GM11168 (cell line): ENCODE measurements around the gene SOST.

Source experiments
- in situ Hi-C: fragments of 300-500 bp; cut with MboI; formaldehyde crosslinking; loops from one replicate; pipeline ENCODE4 v1.12.0; 2022; ENCODE audit warnings: low sequenced_read_pairs; ENCODE audit not compliant: unreplicated experiment

Gene SOST

DNA sequence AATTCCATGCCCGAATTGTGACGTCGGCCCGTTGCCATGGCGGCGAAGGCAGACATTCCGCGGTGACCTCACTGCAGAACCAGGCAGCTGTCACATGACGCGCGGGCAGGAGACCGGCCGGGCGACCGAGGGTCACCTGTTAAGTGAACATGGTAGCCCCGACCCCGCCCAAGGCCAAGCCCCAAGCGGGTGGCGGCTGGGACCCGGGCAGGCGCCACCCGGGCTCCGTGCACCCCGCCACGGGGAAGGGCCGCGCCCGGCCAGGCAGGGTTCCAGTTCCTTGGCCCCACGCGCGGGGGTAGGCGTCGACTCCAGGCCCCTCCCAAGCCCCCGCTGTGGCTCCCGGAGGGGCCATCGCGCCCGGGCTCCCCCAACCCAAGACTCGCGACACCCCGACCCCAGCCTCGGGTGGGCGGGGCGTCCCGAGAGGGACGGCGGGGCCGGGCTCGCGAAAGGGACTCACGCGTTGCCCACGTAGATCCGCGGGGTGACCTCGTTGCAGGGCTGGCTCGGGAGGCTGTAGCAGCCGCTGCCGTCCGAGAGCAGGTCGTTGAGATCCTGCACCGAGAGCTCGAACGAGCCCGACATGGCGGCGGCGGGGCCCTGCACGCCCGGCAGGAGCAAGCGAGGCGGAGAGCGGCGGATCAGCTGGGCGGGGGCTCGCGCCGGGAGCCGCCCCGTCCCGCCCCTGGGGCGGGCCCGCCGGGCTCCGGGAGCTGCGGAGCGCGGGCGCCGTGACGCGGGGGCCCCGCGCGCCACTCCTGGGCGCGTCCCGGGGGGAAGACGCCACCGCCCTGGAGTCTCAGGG, 19.9 kb upstream of the SOST start, which contains the start of gene DUSP3:
DUSP3 (minus strand) TSS at position 641 of the 808 bp plus-strand sequence; CDS start at position 588, 53 bp downstream.
- in situ Hi-C loops: no loop called here

DNA sequence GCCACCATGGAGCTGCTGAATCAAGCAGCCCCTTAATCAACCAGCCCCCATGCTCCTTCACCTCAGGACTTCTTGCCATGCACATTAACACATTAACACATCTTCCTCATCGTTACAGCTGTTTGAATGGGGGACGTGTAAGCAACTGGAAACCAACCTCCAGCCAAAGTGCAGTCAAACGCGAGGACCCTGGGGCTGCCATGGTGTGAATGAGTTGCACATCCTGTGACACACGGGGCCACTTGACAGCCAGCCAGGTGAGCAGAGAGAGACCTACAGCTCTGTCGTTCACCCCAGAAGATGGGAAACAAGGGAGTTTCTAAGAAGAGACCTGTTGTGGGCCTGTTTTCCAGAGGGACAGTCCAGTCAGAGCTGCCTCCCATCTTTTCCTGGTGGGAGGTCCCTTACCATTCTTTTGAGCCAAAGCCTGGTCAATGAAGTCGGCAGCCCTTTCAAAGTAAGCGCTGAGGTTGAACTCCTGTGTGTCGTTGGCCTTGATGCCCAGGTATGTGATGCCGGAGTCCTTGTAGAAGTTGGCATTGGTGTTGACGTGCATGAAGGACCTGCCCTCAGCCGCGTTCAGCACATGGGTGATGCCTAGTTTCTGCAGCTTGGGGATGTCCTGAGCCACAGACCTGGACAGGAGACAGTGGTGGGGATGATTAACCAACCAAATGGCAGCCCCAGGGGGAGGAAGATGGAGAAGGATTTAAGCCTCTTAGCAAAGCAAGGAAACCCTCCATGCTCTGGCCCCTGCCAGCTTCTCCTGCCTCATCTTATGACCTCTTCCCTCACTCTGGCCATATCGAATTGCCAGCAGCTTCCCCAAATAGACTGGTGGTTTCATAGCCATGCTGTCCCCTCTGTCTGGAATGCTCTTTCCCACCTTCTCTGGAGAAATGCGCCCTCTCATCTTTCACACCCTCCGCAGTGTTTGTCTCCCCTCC, 16.0 kb upstream of the SOST start:
- in situ Hi-C loops: no loop called here

DNA sequence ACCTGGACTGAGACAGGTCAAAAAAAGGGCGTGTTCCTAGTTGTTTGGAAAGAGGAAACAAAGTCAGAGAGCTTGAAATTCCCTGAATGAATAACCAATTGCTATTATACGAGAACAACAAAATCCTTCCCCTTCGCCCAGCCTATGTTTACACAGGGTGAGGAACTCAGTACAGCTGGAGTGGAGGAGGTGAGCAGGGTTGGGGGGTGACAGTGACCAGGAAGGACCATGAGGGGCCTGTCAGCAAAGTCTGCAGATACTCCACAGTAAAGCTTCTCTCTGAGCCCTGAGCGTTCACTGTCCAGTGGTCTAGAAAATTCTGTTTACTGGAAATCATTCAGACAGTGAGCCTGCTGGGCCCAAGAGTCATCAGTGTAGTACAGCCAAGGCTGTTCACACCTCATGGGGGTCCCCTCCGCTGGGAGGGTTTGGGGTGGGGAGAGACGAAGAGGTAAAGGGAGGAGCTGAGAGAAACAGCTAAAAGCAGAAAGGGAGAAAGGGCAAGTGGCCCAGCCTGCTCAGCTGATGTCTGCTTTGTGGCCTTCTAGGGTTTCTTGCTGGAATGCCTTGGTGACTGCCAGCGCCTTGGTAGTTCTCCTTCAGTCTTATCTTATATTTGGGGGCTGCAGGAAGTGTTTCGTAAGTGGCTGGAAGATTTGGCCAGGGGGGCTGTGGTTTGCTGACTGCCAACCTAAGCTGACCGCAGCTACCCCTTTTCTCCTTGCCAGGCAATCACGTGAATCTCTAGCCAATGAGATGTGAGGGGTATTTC, 14.5 kb upstream of the SOST start:
- in situ Hi-C loops: no loop called here

DNA sequence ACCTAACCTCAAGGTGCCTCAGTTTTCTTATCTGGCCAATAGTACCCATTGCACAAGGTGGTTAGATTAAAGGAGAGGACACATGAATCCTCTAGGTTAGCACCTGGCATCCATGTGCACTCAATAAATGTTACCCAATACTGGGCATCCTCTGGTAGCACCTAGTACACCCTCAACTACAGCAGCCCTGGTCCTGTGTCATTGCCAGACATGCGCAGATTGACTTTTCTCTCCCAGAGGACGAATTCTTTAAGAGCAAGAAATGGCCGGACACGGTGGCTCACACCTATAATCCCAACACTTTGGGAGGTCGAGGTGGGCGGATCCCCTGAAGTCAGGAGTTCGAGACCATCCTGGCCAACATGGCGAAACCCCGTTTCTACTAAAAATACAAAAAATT, 12.9 kb upstream of the SOST start:
- in situ Hi-C loops: no loop called here

DNA sequence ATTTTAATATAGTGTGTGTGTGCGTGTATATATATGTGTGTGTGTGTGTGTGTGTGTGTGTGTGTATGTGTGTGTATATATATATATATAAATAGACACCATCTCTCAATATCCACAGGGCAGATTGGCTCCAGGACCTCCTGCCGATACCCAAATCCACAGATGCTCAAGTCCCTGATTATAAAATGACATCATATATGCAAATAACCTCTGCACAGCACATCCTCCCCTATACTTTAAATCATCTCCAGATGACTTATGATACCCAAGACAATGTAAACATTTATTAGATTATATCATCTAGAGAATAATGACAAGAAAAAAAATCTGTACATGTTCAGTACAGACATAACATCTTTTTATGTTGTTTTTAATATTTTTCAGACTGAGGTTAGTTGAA, 12.4 kb upstream of the SOST start:
- in situ Hi-C loops: no loop called here

DNA sequence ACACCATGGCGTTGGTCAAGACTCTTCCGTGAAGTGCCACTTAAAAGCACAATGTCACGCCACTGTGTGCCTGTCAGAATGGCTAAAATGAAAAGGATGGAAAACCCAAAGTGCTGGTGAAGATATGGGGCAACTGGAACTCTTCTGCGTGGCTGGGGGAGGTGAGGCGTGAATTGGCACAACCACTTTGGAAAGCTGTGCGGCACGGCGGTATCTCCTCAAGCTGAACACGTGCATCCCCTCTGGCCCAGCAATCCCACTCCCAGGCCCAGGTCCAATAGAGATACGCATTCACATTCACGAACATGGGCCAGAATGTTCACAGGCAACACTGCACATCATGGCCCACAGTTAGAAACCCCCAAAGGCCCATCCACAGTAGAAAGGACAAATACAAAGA, 11.3 kb upstream of the SOST start:
- in situ Hi-C loops: no loop called here

DNA sequence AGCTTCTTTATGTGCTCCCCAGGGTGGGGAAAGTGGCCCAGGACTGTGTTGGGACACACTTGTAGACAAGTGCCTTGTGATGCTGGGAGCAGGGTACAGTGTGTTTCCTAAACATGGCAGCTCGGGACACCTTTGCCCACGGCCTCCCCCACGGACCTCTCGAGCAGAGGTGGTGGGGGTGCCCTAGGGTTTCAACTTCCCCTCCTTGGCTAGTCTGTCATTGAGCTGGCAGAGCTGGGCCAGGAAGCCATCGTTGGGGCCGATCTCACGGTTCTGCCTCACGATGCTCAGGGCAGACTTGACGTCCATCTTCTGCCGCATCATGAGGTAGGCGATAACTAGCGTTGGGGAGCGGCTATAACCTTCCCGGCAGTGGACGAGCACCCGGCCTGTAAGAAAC, 10.8 kb upstream of the SOST start:
- in situ Hi-C loops: no loop called here

DNA sequence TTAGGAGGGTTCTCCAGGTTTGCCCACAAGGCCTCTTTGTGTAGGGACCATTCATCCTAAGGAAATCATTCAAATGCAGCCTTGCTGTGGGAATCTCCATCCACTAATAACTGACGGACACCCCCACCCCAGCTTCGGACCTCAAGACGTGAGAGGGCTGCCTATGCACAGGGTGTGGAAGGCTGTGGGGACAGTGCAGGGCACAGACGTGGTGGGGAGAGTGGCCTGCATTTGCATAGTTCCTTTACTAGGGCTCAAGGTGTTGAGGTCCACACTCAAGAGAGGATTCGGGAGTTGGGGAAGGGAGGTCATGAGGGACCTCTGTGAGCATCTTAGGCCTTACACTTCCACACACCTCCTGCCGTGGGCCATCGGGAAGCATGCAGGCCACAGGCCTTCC, 10.4 kb upstream of the SOST start:
- in situ Hi-C loops: no loop called here

DNA sequence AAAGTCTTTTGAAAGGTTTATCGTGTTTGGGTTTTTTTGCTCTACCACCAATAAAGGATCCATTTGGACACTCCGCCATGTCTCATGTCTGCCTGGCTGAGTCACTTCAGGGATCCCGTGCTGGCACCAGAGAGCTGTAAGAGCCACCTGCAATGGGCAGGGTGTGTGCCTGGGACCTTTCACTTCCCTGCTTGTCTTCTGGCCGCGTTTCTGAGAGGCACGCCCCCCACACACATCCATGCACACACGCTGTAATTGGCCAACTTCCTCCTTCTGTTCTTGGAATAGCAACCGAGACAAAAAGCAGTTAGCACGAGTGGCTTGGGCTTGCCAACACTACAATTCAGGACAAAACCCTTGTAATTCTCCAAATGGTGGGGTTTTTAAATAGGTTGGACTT, 9.8 kb upstream of the SOST start:
- in situ Hi-C loops: no loop called here

DNA sequence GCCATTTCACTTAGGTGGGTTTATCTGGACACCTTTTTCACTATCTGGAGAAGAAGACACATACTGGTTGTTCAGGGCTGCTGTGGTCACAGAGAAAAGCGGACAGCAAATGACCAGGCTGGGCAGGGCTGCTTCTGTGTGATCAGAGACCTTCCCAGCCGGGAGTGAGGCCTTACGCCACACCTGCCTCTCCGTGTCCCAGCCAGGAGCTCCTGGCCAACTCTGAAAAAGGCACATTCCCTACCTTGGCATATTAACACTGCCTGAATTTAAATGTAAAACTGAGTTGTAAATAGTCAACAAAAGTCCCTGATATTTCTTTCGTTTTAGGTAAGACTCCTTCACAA, 9.1 kb upstream of the SOST start:
- in situ Hi-C loops: no loop called here

DNA sequence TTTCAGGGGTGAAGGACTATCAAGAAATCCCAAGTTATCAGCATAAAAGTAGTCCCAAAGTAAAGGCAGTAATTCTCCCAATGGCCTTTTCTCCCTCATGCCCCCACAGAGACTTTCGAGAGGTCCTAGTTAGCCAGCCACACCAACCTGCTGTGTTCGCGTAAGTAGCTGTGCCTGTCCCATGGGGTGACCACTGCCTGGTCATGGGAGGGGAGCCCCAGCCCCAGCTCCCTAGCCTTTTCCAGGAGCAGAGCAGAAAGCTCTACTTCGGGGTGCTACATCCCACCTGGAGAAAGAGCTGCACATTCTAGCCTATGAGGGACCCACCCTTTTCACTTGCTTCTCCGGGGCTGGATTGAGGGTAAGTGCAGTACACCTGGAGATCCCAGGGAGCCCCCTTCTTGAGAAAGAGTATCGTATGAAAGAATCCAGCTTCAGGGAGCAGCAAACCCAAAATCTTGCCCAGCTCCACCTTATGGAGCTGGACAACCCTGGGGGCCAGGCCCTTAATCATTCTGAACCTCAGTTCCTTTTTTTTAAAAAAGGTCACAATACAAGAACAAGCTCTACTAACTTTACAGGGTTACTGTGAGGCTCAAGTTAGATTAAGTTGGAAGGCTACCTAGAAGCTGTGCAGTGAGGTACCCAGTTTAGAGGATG, 8.6 kb upstream of the SOST start:
- in situ Hi-C loops: no loop called here

DNA sequence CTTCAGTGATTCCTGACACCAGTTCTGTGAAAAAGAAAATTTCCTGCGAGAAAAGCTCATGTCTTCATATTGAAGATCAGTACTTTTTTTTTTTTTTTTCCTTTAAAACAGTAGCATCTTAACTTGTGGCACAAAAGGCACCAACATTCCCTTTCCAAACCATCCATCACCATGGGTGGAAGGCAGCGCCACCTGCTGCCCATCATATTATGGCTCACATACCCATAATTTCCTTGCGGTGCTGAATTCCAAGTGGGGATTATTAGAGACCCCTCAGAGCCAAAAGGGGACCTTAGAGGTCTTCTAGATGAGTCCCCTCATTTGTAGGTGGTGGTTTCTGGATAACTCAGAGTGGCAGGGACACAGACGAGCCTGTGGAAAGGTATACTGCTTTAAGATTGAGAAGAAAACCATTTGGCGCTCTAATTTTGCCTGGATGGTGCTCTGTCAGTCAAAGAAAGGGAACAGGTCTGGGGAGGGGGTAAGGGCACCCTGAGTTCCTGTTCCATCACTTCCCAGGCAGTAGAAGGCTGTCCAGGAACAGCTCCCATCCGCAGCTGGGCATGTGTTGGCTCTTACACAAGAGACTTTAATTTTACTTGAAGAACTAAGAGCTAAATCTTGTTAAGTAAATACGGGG, 7.9 kb upstream of the SOST start:
- in situ Hi-C loops: no loop called here

DNA sequence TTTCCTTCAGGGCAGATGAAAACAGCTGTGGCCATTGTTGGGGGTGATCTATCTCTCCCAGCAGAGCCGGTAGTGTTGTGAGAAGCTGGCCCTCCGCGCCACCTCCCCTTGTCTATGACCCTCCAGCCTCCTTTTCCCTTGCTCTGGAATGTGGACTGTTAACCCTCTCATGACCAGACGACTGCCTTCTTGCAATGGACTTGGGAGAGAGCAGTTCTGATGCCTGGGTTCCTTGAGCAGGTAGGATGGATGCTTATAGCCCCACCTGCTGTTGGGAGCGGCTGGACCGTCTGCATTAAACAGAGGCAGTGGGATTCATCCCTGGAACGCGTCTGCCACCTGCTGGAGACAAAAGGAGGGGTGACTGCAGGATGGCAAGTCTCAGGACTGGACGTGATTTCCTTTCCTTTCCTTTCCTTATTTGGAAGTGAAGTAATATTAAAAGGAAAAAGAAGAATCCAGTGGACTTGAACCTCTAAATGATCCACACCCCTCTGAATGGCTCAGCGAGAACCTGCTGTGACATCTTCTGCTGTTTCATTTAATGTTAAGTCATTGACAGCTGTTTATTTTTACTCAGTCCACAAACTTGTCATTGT, 1.8 kb upstream of the SOST start:
- in situ Hi-C loops: loop anchor here (5.0 kb wide), 1 partner anchor 183 kb away; no protein-coding TSS in a partner anchor

DNA sequence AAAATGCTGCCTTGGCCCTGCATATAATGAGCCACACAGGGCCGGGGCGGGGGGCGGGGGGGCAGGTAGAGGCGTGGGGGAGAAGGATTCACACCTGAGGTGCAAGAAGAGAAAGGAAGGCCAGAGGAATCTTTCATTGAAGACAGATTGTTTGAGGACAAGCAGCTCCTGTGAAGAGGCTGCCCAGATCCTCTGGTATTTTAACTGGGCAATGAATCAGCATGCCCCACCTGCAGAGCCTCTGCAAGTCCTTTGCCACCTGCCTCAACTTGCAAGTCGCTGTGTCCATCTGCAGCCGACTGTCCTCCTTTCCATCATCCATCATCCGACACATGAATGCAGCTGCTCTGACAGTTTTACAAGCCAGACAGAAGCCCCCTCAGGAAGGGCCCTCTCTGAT, 1.2 kb upstream of the SOST start:
- in situ Hi-C loops: loop anchor here (5.0 kb wide), 1 partner anchor 183 kb away; no protein-coding TSS in a partner anchor

DNA sequence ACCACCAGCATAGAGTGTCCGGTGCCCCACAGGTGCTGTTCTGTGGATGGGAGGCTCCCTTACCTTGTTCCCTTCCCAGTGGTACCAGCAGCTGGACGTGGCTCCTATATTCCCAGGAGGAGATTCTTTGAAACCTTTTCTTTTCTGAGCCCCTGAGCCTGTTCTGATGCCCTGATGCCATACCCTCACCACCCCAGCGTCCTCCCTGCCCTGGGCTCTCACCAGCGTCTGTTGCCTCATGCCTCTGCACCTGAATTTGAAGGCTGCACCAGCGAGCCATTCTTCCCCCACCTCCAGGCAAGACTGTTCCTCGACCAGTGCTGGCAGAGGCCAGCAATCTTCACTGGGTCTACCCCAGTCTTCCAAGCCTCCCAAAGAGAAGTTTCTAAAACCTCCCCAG, 505 bp downstream of the SOST start:
- in situ Hi-C loops: no loop called here

DNA sequence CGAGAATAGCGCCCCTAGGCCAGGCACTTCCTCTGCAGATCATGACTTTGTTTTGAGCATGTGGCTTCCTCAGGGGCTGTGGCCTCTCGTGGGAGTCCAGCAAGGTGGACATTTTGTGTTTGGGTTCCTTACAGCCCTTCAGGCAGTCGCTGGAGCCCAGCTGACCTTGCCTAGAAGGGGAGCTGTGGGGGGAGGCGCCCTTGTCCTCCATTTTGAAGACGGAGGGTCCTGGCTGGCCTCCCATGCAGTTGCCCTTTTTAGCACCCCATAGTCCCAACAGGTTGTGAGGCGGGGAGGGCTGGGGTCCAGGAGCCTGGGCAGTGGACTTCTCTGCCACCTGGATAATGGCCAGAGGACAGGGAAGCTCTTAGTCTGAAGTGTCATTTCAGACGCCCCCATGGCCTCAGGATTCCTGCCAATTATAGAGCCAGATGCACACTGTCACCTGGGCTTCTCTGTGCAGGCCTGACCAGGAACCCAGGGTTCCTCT, 1.4 kb downstream of the SOST start:
- in situ Hi-C loops: no loop called here

DNA sequence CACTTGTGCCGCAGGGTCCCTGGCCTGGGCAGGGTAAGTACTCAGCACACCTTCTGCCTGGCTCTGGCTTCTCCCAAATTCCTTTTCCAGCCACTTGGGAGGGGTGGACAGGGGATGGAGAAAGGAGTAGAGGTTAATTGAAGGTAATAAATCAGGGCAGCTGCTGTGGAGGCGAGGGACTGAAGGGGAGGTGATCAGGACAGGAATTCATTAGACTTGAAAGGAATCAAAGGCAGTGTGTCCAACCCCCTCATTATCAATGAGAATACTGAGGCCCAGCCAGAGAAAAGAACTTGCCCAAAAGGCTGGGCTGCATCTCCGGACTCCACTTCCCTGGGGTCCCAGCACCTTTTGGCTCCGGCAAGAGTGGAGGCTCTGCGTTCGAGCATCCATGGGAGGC, 2.4 kb downstream of the SOST start:
- in situ Hi-C loops: no loop called here

DNA sequence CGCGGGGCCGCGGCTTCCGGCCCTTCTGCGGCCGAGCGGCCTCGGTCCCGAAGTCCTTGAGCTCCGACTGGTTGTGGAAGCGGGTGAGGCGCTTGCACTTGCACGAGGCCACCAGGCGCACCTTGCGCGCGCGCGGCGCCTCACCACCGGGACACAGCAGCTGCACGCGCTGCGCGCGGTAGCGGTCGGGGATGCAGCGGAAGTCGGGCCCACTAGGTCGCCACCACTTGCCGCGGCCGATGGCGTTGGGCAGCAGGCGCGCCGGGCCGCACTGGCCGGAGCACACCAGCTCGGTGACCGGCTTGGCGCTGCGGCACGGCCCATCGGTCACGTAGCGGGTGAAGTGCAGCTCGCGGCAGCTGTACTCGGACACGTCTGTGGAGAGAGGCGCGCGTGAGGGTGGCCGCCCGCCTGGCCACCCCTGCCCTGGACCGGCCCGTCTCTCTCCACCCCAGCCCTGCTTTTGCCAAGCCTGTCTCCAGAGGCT, 3.2 kb downstream of the SOST start:
- in situ Hi-C loops: no loop called here

DNA sequence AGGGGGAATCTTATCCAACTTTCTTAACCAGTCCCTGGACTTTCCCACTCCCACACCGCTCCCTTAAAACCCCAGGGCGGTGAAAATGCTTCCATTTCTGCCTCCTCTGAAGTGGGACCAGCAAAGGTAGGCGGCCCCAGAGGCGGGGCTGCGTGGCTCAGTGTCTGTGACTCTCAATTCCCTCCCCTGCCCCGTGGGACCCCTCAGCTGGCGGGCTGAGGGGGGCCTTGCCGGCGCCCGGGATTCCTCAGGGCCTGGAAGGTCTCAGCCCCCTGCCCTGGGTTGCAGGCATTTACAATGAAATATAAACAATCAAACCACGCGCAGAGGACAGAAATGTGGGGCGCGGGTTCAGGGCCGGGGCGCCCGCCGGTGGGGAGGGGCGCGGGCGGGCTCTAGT, 3.6 kb downstream of the SOST start:
- in situ Hi-C loops: no loop called here
